GM19455 (cell line): ENCODE measurements around the gene GRIA1.
"Not testable (repeated sequence)": the region's sequence is repeated elsewhere in the genome, so short reads cannot be mapped to it uniquely, and the experiment has no call there.

ENCODE experiments used
- ATAC-seq: cut with Tn5 transposase; IDR thresholded peaks from one replicate; pipeline ENCODE4 v1.9.1; 2021; ENCODE audit not compliant: unreplicated experiment

Gene GRIA1

GRCh38 chr5:153711755-153712154 lies 221.3 kb downstream of the GRIA1 start:
- ATAC-seq, result no peak

- ATAC-seq, result no peak
Observed at GRCh38 chr5:153712946-153713345, 222.5 kb downstream of the GRIA1 start.

- ATAC-seq, result no peak
Observed at GRCh38 chr5:153713943-153714342, 223.5 kb downstream of the GRIA1 start.

- ATAC-seq, result no peak
Observed at GRCh38 chr5:153714798-153715197, 224.3 kb downstream of the GRIA1 start.

- no peak for ATAC-seq
Observed at GRCh38 chr5:153717287-153717686, 226.8 kb downstream of the GRIA1 start.

GRCh38 chr5:153718713-153719112 lies 228.2 kb downstream of the GRIA1 start:
- ATAC-seq, result no peak

GRCh38 chr5:153719324-153719723 lies 228.9 kb downstream of the GRIA1 start:
- ATAC-seq, result no peak

- ATAC-seq, result not testable (repeated sequence)
Observed at GRCh38 chr5:153723022-153723610, 232.6 kb downstream of the GRIA1 start.

GRCh38 chr5:153742060-153742459 lies 251.6 kb downstream of the GRIA1 start:
- no peak for ATAC-seq

- ATAC-seq, result no peak
Observed at GRCh38 chr5:153744751-153745150, 254.3 kb downstream of the GRIA1 start.

- no peak for ATAC-seq
Observed at GRCh38 chr5:153745778-153746395, 255.4 kb downstream of the GRIA1 start.

GRCh38 chr5:153746440-153746839 lies 256.0 kb downstream of the GRIA1 start:
- ATAC-seq, result no peak

GRCh38 chr5:153748823-153749222 lies 258.4 kb downstream of the GRIA1 start:
- ATAC-seq, result no peak

GRCh38 chr5:153749960-153750359 lies 259.5 kb downstream of the GRIA1 start:
- ATAC-seq, result no peak

GRCh38 chr5:153751251-153751650 lies 260.8 kb downstream of the GRIA1 start:
- no peak for ATAC-seq

- no peak for ATAC-seq
Observed at GRCh38 chr5:153752890-153753289, 262.4 kb downstream of the GRIA1 start.

GRCh38 chr5:153753645-153754432 lies 263.4 kb downstream of the GRIA1 start:
- ATAC-seq, result no peak

- no peak for ATAC-seq
Observed at GRCh38 chr5:153755913-153756500, 265.5 kb downstream of the GRIA1 start.

GRCh38 chr5:153756540-153756939 lies 266.1 kb downstream of the GRIA1 start:
- no peak for ATAC-seq

- ATAC-seq, result no peak
Observed at GRCh38 chr5:153765987-153766386, 275.5 kb downstream of the GRIA1 start.

GRCh38 chr5:153767221-153768188 lies 277.0 kb downstream of the GRIA1 start:
- ATAC-seq, result no peak
